HG02973 (cell line): ENCODE results near the gene OR11A1.
"Not testable (repeated sequence)": the region's sequence is repeated elsewhere in the genome, so short reads cannot be mapped to it uniquely, and the experiment has no call there.

Source experiments
- ATAC-seq: cut with Tn5 transposase; IDR thresholded peaks from one replicate; pipeline ENCODE4 v1.9.1; 2021; ENCODE audit warnings: moderate library complexity; ENCODE audit not compliant: unreplicated experiment

The OR11A1 gene

DNA sequence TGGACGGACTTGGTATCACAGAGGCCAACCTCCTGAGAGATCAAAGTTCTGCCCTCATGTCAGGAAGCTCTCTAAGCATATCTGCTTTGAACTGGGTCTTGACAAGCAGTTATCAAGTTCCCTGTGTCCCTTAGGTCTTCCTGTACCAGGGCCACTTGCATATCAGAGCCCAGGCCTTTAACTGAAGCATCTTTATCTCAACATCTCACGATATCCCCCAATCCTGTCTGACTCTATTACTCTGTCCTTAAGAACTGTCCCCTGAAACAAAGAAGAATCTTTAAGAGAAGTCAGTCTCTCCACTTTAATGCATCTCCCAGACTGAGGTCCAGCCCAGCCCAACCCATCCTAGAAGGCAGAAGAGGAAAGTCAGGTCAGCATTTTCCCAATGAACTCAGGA is 22.7 kb upstream of the OR11A1 start:
- ATAC-seq, result no peak

DNA sequence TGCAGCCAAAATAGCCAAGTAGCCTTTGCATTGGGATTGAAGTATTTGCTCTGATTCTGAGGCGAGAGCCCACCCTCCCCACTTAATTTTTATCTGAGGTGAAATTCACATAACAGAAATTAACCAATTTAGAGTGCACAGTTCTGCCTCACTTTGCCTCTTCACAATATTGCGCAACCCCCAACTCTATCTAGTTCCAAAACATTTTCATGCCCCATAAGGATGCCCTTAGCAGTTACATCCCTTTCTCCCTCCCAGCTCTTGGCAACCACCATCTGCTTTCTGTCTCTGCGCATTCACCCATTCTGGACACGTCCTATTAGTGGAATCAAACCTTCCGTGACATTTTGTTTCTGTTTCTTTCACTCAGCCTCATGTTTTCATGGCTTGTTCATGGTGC is 21.9 kb upstream of the OR11A1 start:
- ATAC-seq, result no peak

GRCh38 chr6:29477923-29478450 is 21.1 kb upstream of the OR11A1 start:
- no peak for ATAC-seq

GRCh38 chr6:29474996-29475395 is 18.1 kb upstream of the OR11A1 start:
- ATAC-seq, result no peak

GRCh38 chr6:29466241-29466640 is 9.4 kb upstream of the OR11A1 start:
- no peak for ATAC-seq

DNA sequence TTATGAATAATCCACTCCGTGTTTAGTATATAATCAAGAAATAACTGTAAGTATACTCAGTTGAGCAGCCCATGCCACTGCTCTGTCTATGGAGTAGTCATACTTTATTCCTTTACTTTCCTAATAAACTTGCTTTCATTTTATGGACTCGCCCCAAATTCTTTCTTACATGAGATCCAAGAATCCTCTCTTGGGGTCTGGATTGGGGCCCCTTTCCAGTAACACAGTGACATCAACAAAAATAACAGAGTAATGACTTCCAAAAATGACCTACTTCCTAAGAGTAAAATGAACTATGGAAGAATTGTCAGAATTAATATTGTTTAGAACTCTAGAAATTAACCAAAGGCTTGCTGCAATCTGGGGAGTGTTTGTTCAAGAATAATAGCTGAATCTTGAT is 8.9 kb upstream of the OR11A1 start:
- no peak for ATAC-seq

DNA sequence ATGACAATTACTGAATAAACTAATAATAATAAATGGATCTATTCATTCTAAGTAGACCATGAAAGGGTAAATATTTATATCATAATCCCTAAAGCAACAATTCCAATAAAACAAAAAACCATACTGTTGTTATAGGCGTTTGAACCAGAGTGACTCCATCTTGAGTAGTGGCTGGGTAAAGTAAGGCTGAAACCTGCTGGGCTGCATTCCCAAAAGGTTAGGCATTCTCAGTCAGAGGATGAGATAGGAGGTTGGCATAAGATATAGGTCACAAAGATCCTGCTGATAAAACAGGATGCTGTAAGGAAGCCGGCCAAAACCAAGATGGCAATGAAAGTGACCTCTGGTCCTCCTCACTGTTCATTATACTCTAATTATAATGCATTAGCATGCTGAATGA is 8.4 kb upstream of the OR11A1 start:
- ATAC-seq, result no peak

GRCh38 chr6:29462022-29462421 is 5.2 kb upstream of the OR11A1 start:
- ATAC-seq, result no peak

- ATAC-seq, result no peak
Measured at GRCh38 chr6:29461021-29461814, 4.3 kb upstream of the OR11A1 start.

DNA sequence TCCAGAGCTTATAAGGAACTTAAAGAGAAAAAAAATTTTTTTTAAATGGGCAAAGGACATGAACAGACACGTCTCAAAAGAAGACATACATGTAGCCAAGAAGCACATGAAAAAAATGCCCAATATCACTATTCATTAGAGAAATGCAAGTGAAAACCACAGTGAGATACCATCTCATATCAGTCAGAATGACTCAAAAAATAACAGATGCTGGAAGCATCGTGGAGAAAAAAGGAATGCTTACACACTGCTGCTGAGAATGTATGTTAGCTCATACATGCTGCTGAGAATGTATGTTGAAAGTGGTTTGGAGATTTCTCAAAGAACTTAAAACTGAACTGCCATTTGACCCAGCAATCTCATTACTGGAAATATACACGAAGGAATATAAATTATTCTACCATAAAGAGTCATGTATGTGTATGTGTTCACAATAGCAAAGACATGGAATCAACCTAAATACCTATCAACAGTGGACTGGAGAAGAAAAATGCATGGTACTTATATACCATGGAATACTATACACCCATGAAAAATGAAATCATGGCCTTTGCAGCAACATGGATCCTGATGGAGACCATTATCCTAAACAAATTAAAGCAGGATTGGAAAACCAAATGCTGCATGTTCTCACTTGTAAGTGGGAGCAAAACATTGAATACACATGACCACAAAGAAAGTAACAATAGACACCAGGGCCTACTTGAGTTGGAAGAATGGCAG is 5.2 kb downstream of the OR11A1 start:
- ATAC-seq, result no peak

DNA sequence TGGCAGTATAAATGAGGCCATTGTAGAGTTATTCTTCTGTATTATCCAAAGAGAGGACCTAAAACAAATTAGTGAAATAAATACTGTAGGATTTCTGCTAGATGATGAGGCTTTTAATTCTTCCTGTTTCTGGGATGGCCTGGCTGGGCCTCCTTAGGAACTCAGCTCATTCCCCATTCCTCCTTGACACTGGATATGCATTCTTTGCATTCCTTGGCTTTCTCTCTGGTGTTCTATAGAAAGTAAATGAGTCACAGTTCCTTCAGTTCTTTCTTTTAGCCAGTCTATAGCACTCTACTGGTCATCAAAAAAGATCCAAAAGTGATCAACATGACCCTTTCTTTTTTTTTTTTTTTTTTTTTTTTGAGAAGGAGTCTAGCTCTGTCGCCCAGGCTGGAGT is 9.2 kb downstream of the OR11A1 start:
- no peak for ATAC-seq

DNA sequence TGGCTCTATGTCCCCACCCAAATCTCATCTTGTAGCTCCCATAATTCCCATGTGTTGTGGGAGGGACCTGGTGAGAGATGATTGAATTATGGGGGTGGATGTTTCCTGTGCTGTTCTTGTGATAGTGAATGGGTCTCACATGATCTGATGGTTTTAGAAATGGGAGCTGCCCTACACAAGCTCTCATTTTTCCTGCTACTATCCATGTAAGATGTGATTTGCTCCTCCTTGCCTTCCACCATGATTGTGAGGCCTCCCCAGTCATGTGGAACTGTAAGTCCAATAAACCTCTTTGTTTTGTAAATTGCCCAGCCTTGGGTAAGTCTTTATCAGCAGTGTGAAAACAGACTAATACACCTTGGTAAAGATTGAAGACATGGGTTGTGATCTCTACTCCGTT is 12.8 kb downstream of the OR11A1 start:
- ATAC-seq, result not testable (repeated sequence)

DNA sequence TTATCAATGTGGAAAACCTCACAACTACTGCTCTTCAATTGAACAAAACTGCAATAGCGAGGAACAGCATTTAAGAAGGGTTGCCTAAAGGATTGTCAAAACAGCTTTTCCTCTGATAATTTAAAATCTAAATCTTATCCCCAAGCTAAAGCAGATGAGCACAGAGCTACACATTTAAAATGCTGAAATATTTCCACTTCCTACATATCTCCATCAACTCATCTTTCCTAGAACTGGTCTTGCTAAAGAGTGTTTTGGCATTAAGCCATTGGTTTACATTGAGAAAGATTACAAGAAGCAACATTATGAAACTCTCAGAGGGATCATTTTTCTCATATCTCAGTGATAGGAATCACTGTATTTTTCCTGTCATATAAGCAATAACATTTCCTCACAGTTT is 14.2 kb downstream of the OR11A1 start:
- no peak for ATAC-seq

GRCh38 chr6:29439006-29439405 is 17.9 kb downstream of the OR11A1 start, which contains the start of gene OR10C1:
Gene OR10C1 (plus strand): TSS chr6:29439306. CDS start chr6:29440016, 710 bp downstream.
- ATAC-seq, result no peak

- ATAC-seq, result not testable (repeated sequence)
Measured at GRCh38 chr6:29436730-29437129, 20.1 kb downstream of the OR11A1 start.

- ATAC-seq, result no peak
Measured at GRCh38 chr6:29426654-29427053, 30.2 kb downstream of the OR11A1 start.

DNA sequence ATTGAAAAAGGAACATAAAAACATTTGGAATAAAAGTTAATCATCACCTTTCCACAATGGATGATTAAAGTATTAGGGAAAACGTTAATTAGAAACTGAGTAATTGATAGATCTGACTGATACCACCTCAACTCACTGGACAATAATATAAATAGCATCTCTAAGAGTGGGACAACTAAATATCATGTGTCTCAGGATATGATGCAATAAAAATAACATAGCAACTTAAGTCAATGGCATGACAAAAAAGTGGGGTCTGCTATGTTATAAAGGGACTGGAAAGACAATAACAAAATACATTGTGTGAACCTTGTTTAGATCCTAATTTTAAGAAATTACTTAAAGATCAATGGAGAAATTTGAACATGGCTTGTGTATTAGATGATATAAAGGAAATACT is 31.8 kb downstream of the OR11A1 start:
- no peak for ATAC-seq

GRCh38 chr6:29424575-29424974 is 32.3 kb downstream of the OR11A1 start:
- no peak for ATAC-seq

DNA sequence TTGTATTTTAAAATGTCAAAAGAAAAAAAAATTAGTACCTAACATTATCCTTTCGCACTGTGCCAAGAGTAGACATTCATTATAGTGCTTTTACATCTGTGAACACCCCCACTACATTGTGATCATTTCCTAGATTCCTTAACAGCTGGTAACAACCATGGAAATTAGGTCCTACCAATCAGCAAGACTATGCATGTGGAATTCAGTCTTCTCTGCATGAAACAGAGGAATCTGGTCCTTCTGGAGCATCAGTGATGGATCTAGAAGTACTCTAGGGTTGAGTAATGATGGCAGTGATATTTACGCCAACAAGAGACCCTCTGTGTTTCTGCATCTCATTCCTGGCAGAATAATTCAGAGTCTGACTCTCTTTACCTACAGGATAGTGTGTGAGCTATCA is 32.7 kb downstream of the OR11A1 start:
- ATAC-seq, result no peak

DNA sequence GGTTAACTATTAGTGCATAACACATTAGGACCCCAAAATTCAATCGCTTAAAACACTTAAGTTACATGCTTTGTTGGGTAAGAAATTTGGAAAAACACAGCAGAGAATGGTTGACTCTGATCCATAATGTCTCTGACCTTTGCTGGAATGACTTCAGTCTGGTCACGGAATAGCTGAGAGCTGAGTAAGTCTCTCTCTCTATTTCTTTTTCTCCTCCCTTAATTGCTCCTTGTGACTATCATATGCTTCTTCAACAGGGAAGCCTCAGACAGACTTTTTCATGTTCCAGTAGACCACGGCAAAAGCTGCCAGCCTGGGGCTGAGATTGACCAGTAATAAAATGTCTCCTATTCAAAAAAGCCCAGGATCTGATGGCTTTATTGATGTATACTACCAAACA is 37.4 kb downstream of the OR11A1 start:
- no peak for ATAC-seq

DNA sequence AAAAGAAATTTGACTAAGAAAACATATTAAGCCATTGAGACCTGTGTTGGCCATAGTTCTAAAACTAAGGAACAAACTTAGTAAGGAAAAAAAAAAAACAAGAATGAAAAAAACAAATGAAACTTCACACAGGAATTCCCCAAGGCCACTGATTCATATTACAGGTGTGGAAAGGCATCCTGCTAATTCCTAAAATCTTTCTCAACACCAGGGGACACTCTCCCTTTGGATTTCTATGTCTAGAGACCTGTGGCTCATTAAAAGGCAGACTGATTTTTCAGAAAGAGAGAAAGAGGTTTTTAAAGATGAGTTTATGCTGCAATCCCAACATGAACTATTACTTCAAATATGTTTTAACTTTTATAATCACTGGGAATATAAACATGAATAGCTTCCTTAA is 42.3 kb downstream of the OR11A1 start, which contains the start of gene OR12D1:
Gene OR12D1 (plus strand): TSS at position 341 of the 400 bp plus-strand sequence.
- no peak for ATAC-seq

- ATAC-seq, result no peak
Measured at GRCh38 chr6:29403801-29404200, 53.1 kb downstream of the OR11A1 start.
